ENCODE data around the gene PCDHGA1. TPM values are rescaled to one million over a fixed set of nuclear protein-coding genes. Genes with fewer than 3 reads are reported as not detected.

PCDHGA1 gene
- polyA plus RNA-seq, 3 donors: not detected

GRCh38 chr5:141427783-141428426, 97.6 kb downstream of the PCDHGA1 start:
- intact Hi-C loops (cut with micrococcal nuclease): no loop called here
- Histone ChIP-seq H3K9me3 (replicated peaks in 1 of 2; ENCODE audit: control insufficient read depth in 1 of 2, insufficient read depth in 1 of 2, low read length in 2 of 2) (peaks cover 45 to 51% of the 10 kb centered on the region in 2 donors), H2AFZ (ENCODE audit: insufficient read depth, low read depth, low read length, poor library complexity, severe bottlenecking) (no peak overlapping the region), H3K27me3 (ENCODE audit: control insufficient read depth in 2 of 2, insufficient read depth in 2 of 2, low read length in 2 of 2) (peaks cover 57 to 99% of the 10 kb centered on the region in 2 donors), H3K9ac (ENCODE audit: insufficient read depth, low read length, poor library complexity, severe bottlenecking) (no peak overlapping the region), H3K4me2 (replicated peaks; ENCODE audit: extremely low read depth, low read length, poor library complexity, severe bottlenecking) (no peak overlapping the region), H3K4me1 (ENCODE audit: control insufficient read depth in 1 of 2, insufficient read depth in 2 of 2, low read length in 2 of 2) (peaks cover 17 to 19% of the 10 kb centered on the region in 2 donors), H3K27ac (ENCODE audit: low read depth in 1 of 2, low read length in 2 of 2) (no peak overlapping the region), H3K4me3 (replicated peaks in 1 of 3; ENCODE audit: low read depth in 2 of 3, low read length in 3 of 3) (no peak overlapping the region), H4K20me1 (ENCODE audit: insufficient read depth, low read length) (no peaks in the 10 kb centered on the region), H3K36me3 (replicated peaks in 1 of 2; ENCODE audit: control insufficient read depth in 1 of 2, insufficient read depth in 2 of 2, low read length in 2 of 2) (no peaks in the 10 kb centered on the region), H3K79me2 (ENCODE audit: insufficient read depth, low read length) (no peaks in the 10 kb centered on the region)
- TF ChIP-seq CTCF (IDR thresholded peaks at IDR 0.05): no peak
- WGBS (ENCODE audit: insufficient coverage): 60% methylated on average over 51 of the region's 53 CpGs
- H3K4me3 Mint-ChIP-seq: peak overlapping the region in 1 of 2 donors; percentile 67
- peaks cover 76 to 88% (median 82%) of the 10 kb centered on the region in 3 donors for H3K27me3 Mint-ChIP-seq (ENCODE audit: low read depth in 3 of 3)
- H3K27ac Mint-ChIP-seq: peak overlapping the region in 1 of 7 donors; percentile 60
- no peak for DNase-seq
- H3K4me1 Mint-ChIP-seq: peaks cover 21% of the 10 kb centered on the region
- peaks cover 18 to 22% of the 10 kb centered on the region in 2 donors for H3K36me3 Mint-ChIP-seq
- peaks cover 28 to 56% (median 45%) of the 10 kb centered on the region in 7 donors for H3K9me3 Mint-ChIP-seq

- H3K4me2 ChIP-seq (replicated peaks; ENCODE audit: extremely low read depth, low read length, poor library complexity, severe bottlenecking): peak within 1 kb of the TSS; percentile 64
These were observed 100.2 kb downstream of the PCDHGA1 start, which contains the start of gene PCDHGA12 for GRCh38 chr5:141430332-141431113. Gene PCDHGA12 (plus strand): TSS chr5:141430507. CDS start chr5:141430760, 253 bp downstream.

More at GRCh38 chr5:141430332-141431113, 100.2 kb downstream of the PCDHGA1 start, which contains the start of gene PCDHGA12:
- H3K27me3 Mint-ChIP-seq (ENCODE audit: low read depth in 3 of 3): peaks cover 63 to 78% (median 75%) of the 10 kb centered on the region in 3 donors
- Histone ChIP-seq H3K27me3 (ENCODE audit: control insufficient read depth in 2 of 2, insufficient read depth in 2 of 2, low read length in 2 of 2) (peaks cover 41 to 93% of the 10 kb centered on the region in 2 donors), H3K4me1 (ENCODE audit: control insufficient read depth in 1 of 2, insufficient read depth in 2 of 2, low read length in 2 of 2) (peaks cover 17 to 19% of the 10 kb centered on the region in 2 donors), H3K9ac (ENCODE audit: insufficient read depth, low read length, poor library complexity, severe bottlenecking) (peak within 1 kb of the TSS; percentile 5), H3K27ac (ENCODE audit: low read depth in 1 of 2, low read length in 2 of 2) (no peak within 1 kb of the TSS), H3K36me3 (replicated peaks in 1 of 2; ENCODE audit: control insufficient read depth in 1 of 2, insufficient read depth in 2 of 2, low read length in 2 of 2) (no peaks in the 10 kb centered on the region), H3K4me3 (replicated peaks in 1 of 3; ENCODE audit: low read depth in 2 of 3, low read length in 3 of 3) (peak within 1 kb of the TSS; percentile 2 to 72 (median 23)), H3K9me3 (replicated peaks in 1 of 2; ENCODE audit: control insufficient read depth in 1 of 2, insufficient read depth in 1 of 2, low read length in 2 of 2) (peaks cover 47 to 49% of the 10 kb centered on the region in 2 donors), H2AFZ (ENCODE audit: insufficient read depth, low read depth, low read length, poor library complexity, severe bottlenecking) (peak within 1 kb of the TSS; percentile 68), H4K20me1 (ENCODE audit: insufficient read depth, low read length) (no peaks in the 10 kb centered on the region), H3K79me2 (ENCODE audit: insufficient read depth, low read length) (no peaks in the 10 kb centered on the region)
- H3K27ac Mint-ChIP-seq: peak within 1 kb of the TSS in 3 of 7 donors; percentile 23 to 50 (median 45)
- peak; percentile 68 for TF ChIP-seq CTCF (IDR thresholded peaks at IDR 0.05)
- WGBS (ENCODE audit: insufficient coverage): 19% methylated on average over 23 of the region's 33 CpGs
- intact Hi-C loops (cut with micrococcal nuclease): no loop called here
- H3K9me3 Mint-ChIP-seq: peaks cover 25 to 63% (median 47%) of the 10 kb centered on the region in 7 donors
- peak within 1 kb of the TSS; percentile 53 to 84 for H3K4me3 Mint-ChIP-seq
- peaks cover 20 to 22% of the 10 kb centered on the region in 2 donors for H3K36me3 Mint-ChIP-seq
- peak; percentile 37 to 59 (median 42) for DNase-seq
- H3K4me1 Mint-ChIP-seq: peaks cover 21% of the 10 kb centered on the region

Measured in CD14-positive monocyte (primary cell).